ENCODE results near the gene POLG2. TPM values are rescaled to one million over a fixed set of nuclear protein-coding genes. Genes with fewer than 3 reads are reported as not detected.

POLG2 gene
- total RNA-seq, 2 donors from 2014 or later, result 3.2 to 22.1 TPM

DNA sequence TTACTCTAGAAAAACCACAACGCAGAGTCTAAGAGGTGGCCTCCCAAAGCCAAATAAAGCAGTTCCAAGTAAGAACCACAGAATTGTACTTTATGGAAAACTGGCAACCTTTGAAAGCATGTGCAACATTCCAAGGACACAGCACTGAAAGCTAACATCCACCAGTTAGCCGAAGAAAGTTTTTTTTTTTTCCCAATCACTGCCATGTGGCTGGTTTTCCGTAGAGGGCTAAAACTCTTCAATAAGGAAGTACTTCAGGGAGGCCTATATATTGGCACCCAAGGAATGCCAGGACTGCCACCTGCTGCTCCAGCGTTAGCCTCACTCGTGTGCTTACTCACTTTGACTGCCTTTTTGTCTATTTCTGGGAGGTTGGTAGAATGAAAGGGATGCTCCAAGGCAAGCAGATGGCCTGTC is 35.1 kb upstream of the POLG2 start:
- Histone ChIP-seq H3K27ac (peak overlapping the region in 1 of 2 donors; percentile 11), H3K9me3 (no peaks in the 10 kb centered on the region), H3K27me3 (replicated peaks; ENCODE audit: insufficient read depth) (no peaks in the 10 kb centered on the region), H3K4me1 (ENCODE audit: control insufficient read depth in 1 of 2, low read depth in 2 of 2) (no peaks in the 10 kb centered on the region), H3K4me3 (no peak overlapping the region), H3K36me3 (peaks cover 58% of the 10 kb centered on the region)
- TF ChIP-seq, protein P1, sequence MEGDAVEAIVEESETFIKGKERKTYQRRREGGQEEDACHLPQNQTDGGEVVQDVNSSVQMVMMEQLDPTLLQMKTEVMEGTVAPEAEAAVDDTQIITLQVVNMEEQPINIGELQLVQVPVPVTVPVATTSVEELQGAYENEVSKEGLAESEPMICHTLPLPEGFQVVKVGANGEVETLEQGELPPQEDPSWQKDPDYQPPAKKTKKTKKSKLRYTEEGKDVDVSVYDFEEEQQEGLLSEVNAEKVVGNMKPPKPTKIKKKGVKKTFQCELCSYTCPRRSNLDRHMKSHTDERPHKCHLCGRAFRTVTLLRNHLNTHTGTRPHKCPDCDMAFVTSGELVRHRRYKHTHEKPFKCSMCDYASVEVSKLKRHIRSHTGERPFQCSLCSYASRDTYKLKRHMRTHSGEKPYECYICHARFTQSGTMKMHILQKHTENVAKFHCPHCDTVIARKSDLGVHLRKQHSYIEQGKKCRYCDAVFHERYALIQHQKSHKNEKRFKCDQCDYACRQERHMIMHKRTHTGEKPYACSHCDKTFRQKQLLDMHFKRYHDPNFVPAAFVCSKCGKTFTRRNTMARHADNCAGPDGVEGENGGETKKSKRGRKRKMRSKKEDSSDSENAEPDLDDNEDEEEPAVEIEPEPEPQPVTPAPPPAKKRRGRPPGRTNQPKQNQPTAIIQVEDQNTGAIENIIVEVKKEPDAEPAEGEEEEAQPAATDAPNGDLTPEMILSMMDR (IDR thresholded peaks at IDR 0.05), result no peak
- DNase-seq (ENCODE audit: low spot score) (no peak), ATAC-seq (ENCODE audit: insufficient number of reproducible peaks, low FRiP score, low read depth) (no peak)

DNA sequence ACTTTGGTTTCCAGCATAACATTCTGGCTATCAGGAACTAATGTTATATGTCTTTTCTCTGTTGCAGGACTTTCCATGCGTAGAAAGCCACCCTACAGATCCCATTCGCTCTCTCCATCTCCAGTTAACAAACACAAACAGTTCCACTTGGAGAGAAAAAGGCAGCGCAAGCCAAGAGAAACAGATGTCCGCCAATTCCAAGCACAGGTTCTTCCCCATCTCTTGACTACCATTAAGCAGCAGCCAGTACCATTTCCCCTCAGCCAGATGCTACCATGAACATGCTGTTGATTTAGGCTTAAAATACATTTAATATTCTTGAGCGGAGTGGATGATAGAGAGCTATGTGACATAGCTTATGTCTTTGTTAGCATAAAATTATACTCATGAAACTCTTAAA is 32.4 kb upstream of the POLG2 start:
- TF ChIP-seq, protein P1 (IDR thresholded peaks at IDR 0.05), result no peak
- Histone ChIP-seq H3K27ac (no peak overlapping the region), H3K36me3 (peaks cover 74% of the 10 kb centered on the region), H3K9me3 (no peaks in the 10 kb centered on the region), H3K4me1 (ENCODE audit: control insufficient read depth in 1 of 2, low read depth in 2 of 2) (no peaks in the 10 kb centered on the region), H3K4me3 (no peak overlapping the region), H3K27me3 (replicated peaks; ENCODE audit: insufficient read depth) (no peaks in the 10 kb centered on the region)
- ATAC-seq (ENCODE audit: insufficient number of reproducible peaks, low FRiP score, low read depth) (no peak), DNase-seq (ENCODE audit: low spot score) (no peak)

DNA sequence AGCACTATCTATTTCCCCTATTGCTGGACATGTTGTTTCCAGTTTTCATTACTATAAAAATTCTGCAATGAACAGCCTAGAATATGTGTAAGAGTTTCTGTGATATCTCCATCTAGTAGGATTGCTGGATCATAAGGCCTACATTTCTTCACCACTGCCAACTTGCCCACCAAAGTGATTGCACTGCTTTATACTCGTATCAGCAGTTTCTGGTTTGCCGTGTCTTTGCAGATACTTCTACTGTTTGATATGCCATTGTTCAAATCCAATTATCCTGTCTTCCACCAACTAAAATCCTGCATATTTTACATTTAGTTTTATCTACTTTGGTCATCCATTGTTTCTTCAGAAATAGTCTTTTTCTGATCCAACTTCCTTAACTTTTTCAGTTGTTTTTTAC is 31.1 kb upstream of the POLG2 start:
- no peaks in the 10 kb centered on the region for H3K9me3 ChIP-seq
- TF ChIP-seq, protein P1 (IDR thresholded peaks at IDR 0.05), result no peak
- no peak overlapping the region for H3K27ac ChIP-seq
- H3K4me1 ChIP-seq (ENCODE audit: control insufficient read depth in 1 of 2, low read depth in 2 of 2), result no peaks in the 10 kb centered on the region
- DNase-seq (ENCODE audit: low spot score) (no peak), ATAC-seq (ENCODE audit: insufficient number of reproducible peaks, low FRiP score, low read depth) (no peak)
- H3K4me3 ChIP-seq, result no peak overlapping the region
- no peaks in the 10 kb centered on the region for H3K27me3 ChIP-seq (replicated peaks; ENCODE audit: insufficient read depth)
- H3K36me3 ChIP-seq, result peaks cover 72% of the 10 kb centered on the region

DNA sequence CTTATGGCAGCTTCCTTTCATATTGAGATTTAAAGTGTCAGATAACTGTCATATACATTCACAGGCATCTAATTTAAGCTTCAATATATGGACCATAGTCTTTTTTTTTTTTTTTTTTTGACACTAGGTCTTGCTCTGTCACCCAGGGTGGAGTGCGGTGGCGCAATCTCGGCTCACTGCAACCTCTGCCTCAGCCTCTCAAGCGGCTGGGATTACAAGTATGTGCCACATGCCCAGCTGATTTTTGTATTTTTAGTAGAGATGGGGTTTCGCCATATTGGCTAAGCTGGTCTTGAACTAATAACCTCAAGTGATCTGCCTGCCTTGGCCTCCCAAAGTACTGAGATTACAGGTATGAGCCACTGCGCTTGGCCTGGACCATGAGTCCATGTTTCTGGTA is 23.5 kb upstream of the POLG2 start:
- H3K36me3 ChIP-seq, result peaks cover 44% of the 10 kb centered on the region
- no peaks in the 10 kb centered on the region for H3K27me3 ChIP-seq (replicated peaks; ENCODE audit: insufficient read depth)
- H3K27ac ChIP-seq, result no peak overlapping the region
- no peak for DNase-seq (ENCODE audit: low spot score)
- no peak for ATAC-seq (ENCODE audit: insufficient number of reproducible peaks, low FRiP score, low read depth)
- H3K9me3 ChIP-seq, result no peaks in the 10 kb centered on the region
- H3K4me1 ChIP-seq (ENCODE audit: control insufficient read depth in 1 of 2, low read depth in 2 of 2), result no peaks in the 10 kb centered on the region
- no peak overlapping the region for H3K4me3 ChIP-seq
- TF ChIP-seq, protein P1 (IDR thresholded peaks at IDR 0.05), result no peak

DNA sequence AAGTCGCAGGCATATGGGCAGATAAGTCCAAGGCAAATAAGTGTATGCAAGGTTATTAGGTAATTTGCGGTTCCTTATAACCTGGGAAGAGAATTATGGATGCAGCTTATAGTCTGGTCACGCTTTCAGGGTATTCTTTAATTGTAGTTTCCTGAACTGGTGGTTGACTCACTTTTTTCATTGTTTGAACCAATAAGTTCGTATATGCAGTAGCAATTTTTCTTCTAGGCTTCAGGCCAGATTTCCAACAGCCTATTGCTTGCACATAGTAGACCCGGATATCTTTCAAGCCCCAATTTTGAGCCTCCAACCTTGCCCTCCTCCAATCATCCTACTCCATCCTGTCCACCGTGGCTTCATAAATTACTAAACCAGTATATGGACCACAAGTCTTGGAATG is 22.7 kb upstream of the POLG2 start:
- peaks cover 44% of the 10 kb centered on the region for H3K36me3 ChIP-seq
- no peak overlapping the region for H3K4me3 ChIP-seq
- no peaks in the 10 kb centered on the region for H3K27me3 ChIP-seq (replicated peaks; ENCODE audit: insufficient read depth)
- no peaks in the 10 kb centered on the region for H3K4me1 ChIP-seq (ENCODE audit: control insufficient read depth in 1 of 2, low read depth in 2 of 2)
- ATAC-seq (ENCODE audit: insufficient number of reproducible peaks, low FRiP score, low read depth), result no peak
- H3K9me3 ChIP-seq, result no peaks in the 10 kb centered on the region
- no peak overlapping the region for H3K27ac ChIP-seq
- TF ChIP-seq, protein P1 (IDR thresholded peaks at IDR 0.05), result no peak
- no peak for DNase-seq (ENCODE audit: low spot score)
